Measurements from ENCODE around the gene CDH4. TPM values are rescaled to one million over a fixed set of nuclear protein-coding genes. Genes with fewer than 3 reads are reported as not detected.
A peak's percentile ranks its signal among the peaks of the same experiment; 100 is the strongest.

The CDH4 gene
- total and polyA plus RNA-seq, 10 donors = 0.30 to 20.1 (median 7.7) TPM

DNA sequence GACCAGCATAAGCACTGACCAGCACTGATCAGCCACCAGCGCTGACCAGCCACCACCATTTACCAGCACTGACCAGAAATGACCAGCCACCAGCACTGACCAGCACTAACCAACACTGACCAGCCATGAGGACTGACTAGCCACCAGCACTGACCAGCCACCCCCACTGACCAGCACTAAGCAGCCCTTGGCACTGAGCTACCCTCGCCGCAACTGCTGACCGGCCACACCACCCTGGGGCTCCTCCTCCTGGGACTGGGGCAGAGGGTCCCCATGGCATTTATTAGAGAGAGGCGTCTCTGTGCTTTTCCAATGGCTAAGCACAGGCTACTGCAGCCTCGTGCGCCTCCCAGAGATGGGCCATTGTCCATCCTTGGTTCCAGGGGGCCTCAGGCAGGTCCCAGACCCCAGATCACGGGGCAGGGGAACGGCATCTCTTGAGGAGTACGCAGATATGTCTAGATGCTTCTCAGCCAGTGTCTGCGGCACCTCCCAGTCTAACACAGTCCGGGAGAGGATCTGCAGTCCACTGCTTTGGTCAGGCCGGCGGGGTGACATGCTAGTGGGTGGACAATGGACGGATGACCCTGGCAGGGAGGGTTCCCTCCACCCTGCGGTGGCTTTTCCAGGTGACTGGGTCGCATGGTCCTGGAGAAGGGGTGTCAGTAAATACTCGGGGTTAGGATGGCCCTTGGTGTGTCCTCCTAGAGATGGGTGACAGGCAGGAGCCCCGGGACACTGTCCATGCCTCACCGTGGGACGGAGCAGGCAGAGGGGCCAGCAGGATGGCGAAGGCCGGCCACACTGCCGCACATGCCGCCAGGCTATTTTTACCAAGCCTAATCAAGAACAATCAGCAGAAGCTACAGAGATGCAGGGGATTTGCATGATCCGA lies 645.6 kb downstream of the CDH4 start:
- intact Hi-C loops (cut with DNase I; ENCODE audit: low total_unique reads) = no loop called here
- WGBS, 5 donors = 83 to 92% (median 90%) methylated on average over 24 to 26 of the region's 26 CpGs
- H3K9me3 ChIP-seq = no peaks in the 10 kb centered on the region
- H3K27me3 ChIP-seq (replicated peaks in 1 of 7) = peaks cover 0 to 38% (median 0%) of the 10 kb centered on the region in 7 donors
- no peak overlapping the region for H3K4me3 ChIP-seq
- H3K36me3 ChIP-seq = no peaks in the 10 kb centered on the region
- peak; percentile 60 for DNase-seq
- no peak for TF ChIP-seq POLR2A (IDR thresholded peaks at IDR 0.05)
- TF ChIP-seq POLR2AphosphoS5 (IDR thresholded peaks at IDR 0.05) = no peak
- TF ChIP-seq CTCF (IDR thresholded peaks at IDR 0.05 in 8 of 11, conservative IDR thresholded peaks at IDR 0.05 in 3 of 11) = no peak
- H3K27ac ChIP-seq = no peak overlapping the region
- peaks cover 2 to 18% (median 10%) of the 10 kb centered on the region in 6 donors for H3K4me1 ChIP-seq

DNA sequence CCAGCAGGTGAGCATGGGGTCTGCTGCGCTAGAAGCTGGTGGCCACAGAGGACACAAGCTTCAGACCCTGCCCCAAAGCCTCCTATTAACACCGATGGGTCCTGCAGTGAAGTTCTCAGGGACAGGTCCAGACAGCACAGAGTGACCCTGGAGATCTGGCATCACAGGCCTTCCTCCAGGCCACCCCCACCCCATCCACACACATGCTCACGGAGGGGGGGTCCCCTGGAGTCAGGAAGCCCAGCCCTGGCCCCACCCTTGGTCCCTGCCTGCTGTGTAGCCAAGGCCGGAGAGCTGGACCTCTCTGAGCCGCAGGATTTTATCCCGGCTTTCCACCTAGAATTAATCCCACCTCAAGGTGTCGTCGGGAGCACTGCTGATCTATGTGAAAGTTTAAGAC lies 646.3 kb downstream of the CDH4 start:
- Histone ChIP-seq H3K36me3 (no peaks in the 10 kb centered on the region), H3K4me1 (peaks cover 2 to 18% (median 10%) of the 10 kb centered on the region in 6 donors), H3K4me3 (no peak overlapping the region), H3K9me3 (no peaks in the 10 kb centered on the region), H3K27ac (no peak overlapping the region), H3K27me3 (replicated peaks in 1 of 7) (peaks cover 0 to 38% (median 0%) of the 10 kb centered on the region in 7 donors)
- WGBS, 5 donors = 65 to 82% (median 76%) methylated on average over 7 to 8 of the region's 8 CpGs
- intact Hi-C loops (cut with DNase I; ENCODE audit: low total_unique reads) = no loop called here
- TF ChIP-seq POLR2A (IDR thresholded peaks at IDR 0.05) = no peak
- no peak for TF ChIP-seq CTCF (IDR thresholded peaks at IDR 0.05 in 8 of 11, conservative IDR thresholded peaks at IDR 0.05 in 3 of 11)
- TF ChIP-seq POLR2AphosphoS5 (IDR thresholded peaks at IDR 0.05) = no peak
- DNase-seq = peak; percentile 68

DNA sequence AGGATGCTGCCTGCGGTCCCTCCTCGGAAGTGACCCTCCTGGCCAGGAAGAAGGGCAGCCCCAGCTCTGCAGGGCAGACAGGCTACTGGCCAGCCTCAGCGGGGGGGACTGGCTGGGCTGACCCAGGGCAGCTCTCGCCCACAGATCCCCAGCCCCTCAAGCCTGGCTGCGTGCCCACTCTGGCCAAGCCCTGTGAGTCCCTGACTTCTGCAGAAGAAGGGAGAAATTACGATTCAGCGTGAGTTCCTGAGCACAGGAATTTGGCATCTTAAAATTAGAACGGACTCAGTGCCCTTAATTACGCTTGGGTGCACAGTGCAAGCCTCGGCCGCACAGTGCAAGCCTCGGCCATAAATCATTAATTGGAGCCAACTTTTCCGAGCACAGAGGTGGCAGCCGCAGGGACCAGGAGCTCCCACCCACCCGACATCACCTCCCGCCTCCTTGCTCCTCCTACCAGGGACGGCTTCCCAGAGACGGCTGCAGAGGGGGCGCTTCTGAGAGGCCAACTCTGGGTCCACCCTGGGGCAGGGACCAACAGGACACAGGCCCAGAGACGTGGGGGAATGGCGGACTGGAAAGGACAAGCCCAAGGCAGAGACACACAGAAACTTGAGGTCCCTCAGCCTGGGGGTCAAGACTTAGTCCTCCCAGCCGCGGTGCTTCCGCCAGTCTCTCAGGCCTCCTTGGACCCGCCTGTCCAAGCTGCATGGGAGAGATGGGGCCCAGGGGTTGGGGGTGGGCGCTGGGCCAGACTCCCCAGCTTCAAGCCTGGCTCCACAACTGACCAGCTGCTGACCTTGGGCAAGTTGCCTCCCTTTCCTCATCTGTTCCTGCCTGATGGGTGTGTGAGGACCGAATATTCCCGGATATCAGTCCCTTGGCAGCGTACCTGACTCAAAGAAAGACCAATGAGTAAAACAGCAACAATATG lies 648.2 kb downstream of the CDH4 start:
- 55 to 69% (median 57%) methylated on average over 22 to 29 of the region's 29 CpGs for WGBS, 5 donors
- no peak overlapping the region for H3K27ac ChIP-seq
- H3K27me3 ChIP-seq (replicated peaks in 1 of 7) = peaks cover 0 to 38% (median 0%) of the 10 kb centered on the region in 7 donors
- DNase-seq = peak; percentile 55
- H3K9me3 ChIP-seq = no peaks in the 10 kb centered on the region
- no peak overlapping the region for H3K4me3 ChIP-seq
- TF ChIP-seq POLR2AphosphoS5 (IDR thresholded peaks at IDR 0.05) (peak in 1 of 3 donors; percentile 38), CTCF (IDR thresholded peaks at IDR 0.05 in 8 of 11, conservative IDR thresholded peaks at IDR 0.05 in 3 of 11) (no peak), POLR2A (IDR thresholded peaks at IDR 0.05) (no peak)
- H3K36me3 ChIP-seq = no peaks in the 10 kb centered on the region
- intact Hi-C loops (cut with DNase I; ENCODE audit: low total_unique reads) = no loop called here
- H3K4me1 ChIP-seq = peaks cover 2 to 18% (median 10%) of the 10 kb centered on the region in 6 donors
